K562 (cell line): Measurements from ENCODE around the gene P2RY6. TPM values are rescaled to one million over a fixed set of nuclear protein-coding genes. Genes with fewer than 3 reads are reported as not detected.
A peak's percentile ranks its signal among the peaks of the same experiment; 100 is the strongest.

Source experiments
- ATAC-seq: fragments of 200-7000 bp; cut with Tn5 transposase; 3 replicates; pipeline ENCODE4 v1.9.1; 2020; ENCODE audit warnings: moderate library complexity
- BruUV-seq: library from RNA; stranded (reverse); fragments of 400-500 nt; replicated peaks from 2 replicates; lab custom pipeline; 2021; lab: Mats Ljungman, UMichigan
- CTCF ChIA-PET: fragments of 300-600 bp; formaldehyde crosslinking; extraction: SDS; loops from one replicate; lab custom pipeline; 2021; ENCODE audit warnings: low intra/inter-chr PET ratio; lab: Yijun Ruan, JAX
- POLR2A ChIA-PET: fragments of 300-600, 350-650 bp; sonication (Branson Sonifier 250); formaldehyde crosslinking; extraction: SDS; loops from one replicate; lab custom pipeline; 2021; ENCODE audit warnings: antibody characterized with exemption, inconsistent platforms; lab: Yijun Ruan, JAX
- DNase-seq, 4 experiments: peaks; one replicate each; pipeline versions ENCODE4 v3.0.0 to v3.0.0-alpha.2; 2011 to 2018; ENCODE audit warnings: low spot score in 3 of 4, mixed read lengths in 3 of 4; ENCODE audit errors: extremely low read depth in 1 of 4
- FAIRE-seq: peaks from 2 replicates; lab custom pipeline; 2011; peaks lifted over from hg19 to GRCh38; lab: Jason Lieb, UNC
- H2AFZ ChIP-seq: 2 replicates; pipeline ENCODE4 v1.6.0; 2011; ENCODE audit warnings: low read depth, low read length, control low read depth, inconsistent platforms
- H3K27ac ChIP-seq: fragments of 200-600 bp; 3 replicates; pipeline ENCODE4 v1.8.0; 2011; ENCODE audit warnings: low read depth, mild to moderate bottlenecking, control low read depth, inconsistent platforms, low read length, moderate library complexity, mixed read lengths; ENCODE audit errors: extremely low read depth
- H3K27me3 ChIP-seq, 2 experiments: fragments of 300-600 bp in 1 of 2; 2 replicates in 1 of 2; 3 replicates in 1 of 2; pipeline versions ENCODE4 v1.6.0 to v1.8.0; 2011; ENCODE audit warnings: inconsistent platforms in 2 of 2, low read length in 2 of 2, mild to moderate bottlenecking in 1 of 2, mixed read lengths in 1 of 2, moderate library complexity in 1 of 2; ENCODE audit not compliant: control insufficient read depth in 2 of 2, insufficient read depth in 2 of 2
- H3K36me3 ChIP-seq: fragments of 300-600 bp; 3 replicates; pipeline ENCODE4 v1.8.0; 2011; ENCODE audit warnings: mild to moderate bottlenecking, low read length, inconsistent platforms; ENCODE audit not compliant: control insufficient read depth, insufficient read depth
- H3K4me1 ChIP-seq, 2 experiments: fragments of 200-600 bp in 1 of 2; replicated peaks in 1 of 2; 2 replicates in 1 of 2; 3 replicates in 1 of 2; pipeline versions ENCODE4 v1.5.1 to v1.8.0; 2011; ENCODE audit warnings: inconsistent platforms in 2 of 2, low read length in 2 of 2, mild to moderate bottlenecking in 1 of 2, mixed read lengths in 1 of 2, moderate library complexity in 1 of 2; ENCODE audit not compliant: control insufficient read depth in 2 of 2, insufficient read depth in 2 of 2
- H3K4me2 ChIP-seq: 2 replicates; pipeline ENCODE4 v1.6.1; 2011; ENCODE audit warnings: low read length, control low read depth, inconsistent platforms, mixed read lengths; ENCODE audit not compliant: insufficient read depth
- H3K4me3 ChIP-seq: fragments of 200-600 bp; sonication (generic), shearing (Covaris generic); 2 replicates; pipeline ENCODE4 v1.5.1; 2016; ENCODE audit warnings: control low read depth, inconsistent platforms
- H3K79me2 ChIP-seq: fragments of 200-600 bp; 3 replicates; pipeline ENCODE4 v1.8.0; 2011; ENCODE audit warnings: low read length, inconsistent platforms; ENCODE audit not compliant: control insufficient read depth, insufficient read depth
- H3K9ac ChIP-seq, 2 experiments: 2 replicates each; pipeline versions ENCODE4 v1.6.0 to v1.6.1; 2011; ENCODE audit warnings: low read depth in 2 of 2, low read length in 2 of 2, control low read depth in 1 of 2, inconsistent platforms in 1 of 2, mild to moderate bottlenecking in 1 of 2, mixed read lengths in 1 of 2; ENCODE audit not compliant: insufficient read depth in 1 of 2
- H3K9me1 ChIP-seq: one replicate; pipeline ENCODE4 v1.6.0; 2011; ENCODE audit warnings: inconsistent platforms, mild to moderate bottlenecking, low read length, moderate library complexity; ENCODE audit not compliant: control insufficient read depth, insufficient read depth
- H3K9me3 ChIP-seq: replicated peaks from 2 replicates; pipeline ENCODE4 v1.5.1; 2011; ENCODE audit warnings: low read depth, low read length, inconsistent platforms; ENCODE audit not compliant: control insufficient read depth, insufficient read depth
- H4K20me1 ChIP-seq: replicated peaks from 2 replicates; pipeline ENCODE4 v1.6.1; 2011; ENCODE audit warnings: low read length, inconsistent platforms, mixed read lengths; ENCODE audit not compliant: control insufficient read depth, insufficient read depth
- ARID2 ChIP-seq: fragments of 450-650 bp; IDR thresholded peaks from 2 replicates; pipeline ENCODE4 v1.6.1; 2017; ENCODE audit warnings: antibody characterized with exemption, mild to moderate bottlenecking
- C11orf30 ChIP-seq: fragments of 450-650 bp; IDR thresholded peaks from 2 replicates; pipeline ENCODE4 v1.6.1; 2016; ENCODE audit warnings: low read depth, mild to moderate bottlenecking
- EHMT2 ChIP-seq: fragments of 450-650 bp; IDR thresholded peaks from 2 replicates; pipeline ENCODE4 v1.6.1; 2018; ENCODE audit warnings: antibody characterized with exemption
- JUND ChIP-seq, 2 experiments: IDR thresholded peaks; 2 replicates in 1 of 2; 3 replicates in 1 of 2; pipeline ENCODE4 v1.6.1; 2011; ENCODE audit warnings: borderline replicate concordance in 2 of 2, low read depth in 2 of 2, low read length in 2 of 2, improper control_type of control experiment in 1 of 2, missing biosample characterization in 1 of 2, missing genetic modification characterization in 1 of 2, missing genetic modification reagents in 1 of 2
- KLF1 ChIP-seq: fragments of 450-650 bp; IDR thresholded peaks from 2 replicates; pipeline ENCODE4 v1.6.1; 2016; ENCODE audit warnings: missing genetic modification characterization, missing compliant biosample characterization
- NFXL1 ChIP-seq: fragments of 450-650 bp; formaldehyde crosslinking; IDR thresholded peaks from 2 replicates; pipeline ENCODE4 v1.4.0; 2021; ENCODE audit warnings: mild to moderate bottlenecking
- RBM39 ChIP-seq: fragments of 200-400 bp; formaldehyde crosslinking; optimal IDR thresholded peaks from 2 replicates; pipeline ENCODE3; 2018; ENCODE audit warnings: low read depth, low read length
- TAF9B ChIP-seq: fragments of 450-650 bp; IDR thresholded peaks from 2 replicates; pipeline ENCODE4 v1.6.1; 2018; ENCODE audit warnings: mild to moderate bottlenecking; ENCODE audit not compliant: partially characterized antibody
- ZNF586 ChIP-seq: fragments of 450-650 bp; formaldehyde crosslinking; conservative IDR thresholded peaks from 2 replicates; pipeline ENCODE4 v1.4.0; 2020; ENCODE audit warnings: mild to moderate bottlenecking, moderate library complexity
- ZNF766 ChIP-seq: fragments of 200-800 bp; sonication (Bioruptor generic); conservative IDR thresholded peaks from 2 replicates; pipeline ENCODE4 v1.6.1; 2016; ENCODE audit warnings: missing genetic modification characterization, missing compliant biosample characterization
- ZNF79 ChIP-seq: fragments of 250-450 bp; sonication (Bioruptor Pico); IDR thresholded peaks from 2 replicates; pipeline ENCODE4 v1.4.0; 2020; ENCODE audit warnings: low read depth, mild to moderate bottlenecking, moderate library complexity
- WGBS: fragments of 100-300 bp; shearing (Covaris generic); methylation state at CpG from one replicate; pipeline ENCODE4 v1.1.6; 2016; ENCODE audit warnings: low coverage, mixed read lengths; ENCODE audit not compliant: insufficient coverage; ENCODE audit errors: missing lambda C conversion rate; 5-methylcytosine and 5-hydroxymethylcytosine counted together
- in situ Hi-C: fragments of 300-500 bp; cut with MboI; formaldehyde crosslinking; loops from 4 replicates; pipeline ENCODE4 v1.15.0; 2018; ENCODE audit warnings: inconsistent platforms, mixed read lengths
- intact Hi-C: fragments of 100-400 bp; cut with micrococcal nuclease; formaldehyde crosslinking; loops from 2 replicates; pipeline ENCODE4 v1.14.2; 2022
- polyA plus RNA-seq, 8 experiments: library from polyadenylated mRNA; depleted of rRNA in 4 of 8; stranded (reverse) in 5 of 8; unstranded in 3 of 8; fragments of >200 nt; fragmentation: Nextera tagmentation in 2 of 8; fragmentation: Illumina TruSeq in 1 of 8; extraction: Ambion mirVana in 2 of 8; extraction: Trizol in 1 of 8; gene quantifications; 2 replicates each; pipeline versions ENCODE4 v1.2.1 to v1.2.3, GENCODE V29; 2011 to 2014; ENCODE audit warnings: inconsistent platforms in 1 of 8, missing spikeins in 1 of 8
- total RNA-seq, 7 experiments: library from RNA; depleted of rRNA in 6 of 7; stranded (reverse); fragments of >200 nt in 6 of 7; fragmentation: Illumina TruSeq in 2 of 7; extraction: Trizol in 2 of 7; gene quantifications; 2 replicates each; pipeline versions ENCODE4 v1.2.1 to v1.2.3, GENCODE V29; 2011 to 2021; ENCODE audit warnings: low replicate concordance in 1 of 7
- TF ChIP-seq, protein P1 (sequence below): fragments of 250-450 bp; sonication (Bioruptor Pico); IDR thresholded peaks from 2 replicates; pipeline ENCODE4 v1.4.0; 2020; ENCODE audit warnings: mild to moderate bottlenecking, moderate library complexity
- TF ChIP-seq, protein P2 (sequence below), 2 experiments: fragments of 200-800 bp in 1 of 2; sonication (Bioruptor generic) in 1 of 2; sonication (generic) in 1 of 2; formaldehyde crosslinking in 1 of 2; IDR thresholded peaks in 1 of 2; conservative IDR thresholded peaks in 1 of 2; 2 replicates each; pipeline versions ENCODE4 v1.5.0 to v1.6.1; 2016 to 2020; ENCODE audit warnings: missing compliant biosample characterization in 1 of 2, missing genetic modification characterization in 1 of 2, missing genetic modification reagents in 1 of 2
- TF ChIP-seq, protein P3 (sequence below): fragments of 250-450 bp; sonication (Bioruptor Pico); IDR thresholded peaks from 2 replicates; pipeline ENCODE4 v1.5.0; 2021
- TF ChIP-seq, protein P4 (sequence below): fragments of 200-800 bp; sonication (Bioruptor generic); IDR thresholded peaks from 2 replicates; pipeline ENCODE4 v1.6.1; 2017; ENCODE audit warnings: missing genetic modification characterization, missing compliant biosample characterization

Gene P2RY6
- total and polyA plus RNA-seq, 9 of the 15 experiments (the other 6 are each of a cell fraction or from before 2014, with no cell fraction given), result not detected

DNA sequence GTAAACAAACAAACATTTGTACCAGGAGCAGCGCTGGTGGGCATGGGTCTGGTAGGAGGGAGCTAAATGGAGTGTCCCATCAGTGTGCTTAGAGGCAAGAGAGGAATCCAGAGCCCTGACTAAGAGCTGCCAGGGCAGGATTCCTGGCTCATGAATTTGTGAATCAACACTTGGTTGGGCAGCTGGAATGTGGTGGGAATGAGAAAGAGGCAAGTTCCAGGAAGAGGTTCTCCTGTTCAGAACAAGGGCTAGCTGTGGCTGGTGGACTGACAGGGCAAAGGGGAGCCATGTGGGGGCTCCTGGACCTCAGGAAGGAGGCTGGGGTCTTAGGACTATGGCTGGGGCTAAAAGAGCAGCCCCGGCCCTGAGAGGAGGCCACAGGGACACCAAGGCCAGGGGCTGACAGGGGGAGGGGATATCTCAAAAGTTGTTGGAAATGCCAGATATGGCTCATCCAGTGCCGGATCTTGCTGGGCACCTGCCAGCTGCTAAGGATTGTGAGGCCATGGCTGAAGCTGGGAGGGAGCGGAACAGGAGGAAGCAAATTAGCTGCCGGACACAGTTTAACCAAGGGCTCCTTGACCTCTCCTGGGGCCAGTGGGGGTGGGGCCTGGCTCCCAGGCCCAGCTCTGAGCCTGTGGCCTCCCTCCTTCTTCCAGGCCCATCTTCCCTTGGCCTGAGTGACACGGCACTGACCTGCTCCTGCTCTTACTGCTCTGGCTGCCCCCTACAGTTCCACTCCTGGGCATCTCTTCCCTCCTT is 14.6 kb upstream of the P2RY6 start:
- TF ChIP-seq NFXL1 (CRISPR knock-in tag) (no peak), KLF1 (tag) (no peak), EHMT2 (no peak), TAF9B (no peak), ZNF586 (CRISPR knock-in tag) (no peak), ZNF79 (CRISPR knock-in tag) (no peak), ARID2 (no peak), JUND (IDR thresholded peaks at IDR 0.05; ENCODE audit: borderline replicate concordance, low read depth, low read length) (no peak), JUND (tag; IDR thresholded peaks at IDR 0.05; ENCODE audit: borderline replicate concordance, low read depth, low read length) (no peak), RBM39 (no peak), C11orf30 (no peak), ZNF766 (CRISPR knock-in tag) (no peak)
- TF ChIP-seq, protein P1, sequence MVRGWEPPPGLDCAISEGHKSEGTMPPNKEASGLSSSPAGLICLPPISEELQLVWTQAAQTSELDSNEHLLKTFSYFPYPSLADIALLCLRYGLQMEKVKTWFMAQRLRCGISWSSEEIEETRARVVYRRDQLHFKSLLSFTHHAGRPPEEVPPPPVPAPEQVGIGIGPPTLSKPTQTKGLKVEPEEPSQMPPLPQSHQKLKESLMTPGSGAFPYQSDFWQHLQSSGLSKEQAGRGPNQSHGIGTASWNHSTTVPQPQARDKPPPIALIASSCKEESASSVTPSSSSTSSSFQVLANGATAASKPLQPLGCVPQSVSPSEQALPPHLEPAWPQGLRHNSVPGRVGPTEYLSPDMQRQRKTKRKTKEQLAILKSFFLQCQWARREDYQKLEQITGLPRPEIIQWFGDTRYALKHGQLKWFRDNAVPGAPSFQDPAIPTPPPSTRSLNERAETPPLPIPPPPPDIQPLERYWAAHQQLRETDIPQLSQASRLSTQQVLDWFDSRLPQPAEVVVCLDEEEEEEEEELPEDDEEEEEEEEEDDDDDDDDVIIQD (CRISPR knock-in tag), result no peak
- TF ChIP-seq, protein P2, sequence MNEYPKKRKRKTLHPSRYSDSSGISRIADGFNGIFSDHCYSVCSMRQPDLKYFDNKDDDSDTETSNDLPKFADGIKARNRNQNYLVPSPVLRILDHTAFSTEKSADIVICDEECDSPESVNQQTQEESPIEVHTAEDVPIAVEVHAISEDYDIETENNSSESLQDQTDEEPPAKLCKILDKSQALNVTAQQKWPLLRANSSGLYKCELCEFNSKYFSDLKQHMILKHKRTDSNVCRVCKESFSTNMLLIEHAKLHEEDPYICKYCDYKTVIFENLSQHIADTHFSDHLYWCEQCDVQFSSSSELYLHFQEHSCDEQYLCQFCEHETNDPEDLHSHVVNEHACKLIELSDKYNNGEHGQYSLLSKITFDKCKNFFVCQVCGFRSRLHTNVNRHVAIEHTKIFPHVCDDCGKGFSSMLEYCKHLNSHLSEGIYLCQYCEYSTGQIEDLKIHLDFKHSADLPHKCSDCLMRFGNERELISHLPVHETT (CRISPR knock-in tag; conservative IDR thresholded peaks at IDR 0.05 in 1 of 2, IDR thresholded peaks at IDR 0.05 in 1 of 2), result no peak
- TF ChIP-seq, protein P3, sequence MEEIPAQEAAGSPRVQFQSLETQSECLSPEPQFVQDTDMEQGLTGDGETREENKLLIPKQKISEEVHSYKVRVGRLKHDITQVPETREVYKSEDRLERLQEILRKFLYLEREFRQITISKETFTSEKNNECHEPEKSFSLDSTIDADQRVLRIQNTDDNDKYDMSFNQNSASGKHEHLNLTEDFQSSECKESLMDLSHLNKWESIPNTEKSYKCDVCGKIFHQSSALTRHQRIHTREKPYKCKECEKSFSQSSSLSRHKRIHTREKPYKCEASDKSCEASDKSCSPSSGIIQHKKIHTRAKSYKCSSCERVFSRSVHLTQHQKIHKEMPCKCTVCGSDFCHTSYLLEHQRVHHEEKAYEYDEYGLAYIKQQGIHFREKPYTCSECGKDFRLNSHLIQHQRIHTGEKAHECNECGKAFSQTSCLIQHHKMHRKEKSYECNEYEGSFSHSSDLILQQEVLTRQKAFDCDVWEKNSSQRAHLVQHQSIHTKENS (CRISPR knock-in tag), result no peak
- TF ChIP-seq, protein P4, sequence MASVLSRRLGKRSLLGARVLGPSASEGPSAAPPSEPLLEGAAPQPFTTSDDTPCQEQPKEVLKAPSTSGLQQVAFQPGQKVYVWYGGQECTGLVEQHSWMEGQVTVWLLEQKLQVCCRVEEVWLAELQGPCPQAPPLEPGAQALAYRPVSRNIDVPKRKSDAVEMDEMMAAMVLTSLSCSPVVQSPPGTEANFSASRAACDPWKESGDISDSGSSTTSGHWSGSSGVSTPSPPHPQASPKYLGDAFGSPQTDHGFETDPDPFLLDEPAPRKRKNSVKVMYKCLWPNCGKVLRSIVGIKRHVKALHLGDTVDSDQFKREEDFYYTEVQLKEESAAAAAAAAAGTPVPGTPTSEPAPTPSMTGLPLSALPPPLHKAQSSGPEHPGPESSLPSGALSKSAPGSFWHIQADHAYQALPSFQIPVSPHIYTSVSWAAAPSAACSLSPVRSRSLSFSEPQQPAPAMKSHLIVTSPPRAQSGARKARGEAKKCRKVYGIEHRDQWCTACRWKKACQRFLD (CRISPR knock-in tag), result no peak
- Histone ChIP-seq H3K9me1 (no peaks in the 10 kb centered on the region), H4K20me1 (no peaks in the 10 kb centered on the region), H3K4me1 (no peaks in the 10 kb centered on the region), H3K4me3 (no peak overlapping the region), H3K9ac (no peak overlapping the region; a peak in 1 of 4 replicates), H3K79me2 (no peaks in the 10 kb centered on the region), H3K9me3 (no peaks in the 10 kb centered on the region), H3K36me3 (no peaks in the 10 kb centered on the region), H3K27me3 (peaks cover 3 to 4% of the 10 kb centered on the region in 2 experiments; a peak in 3 of 5 replicates), H3K4me2 (no peak overlapping the region), H2AFZ (no peak overlapping the region), H3K27ac (no peak overlapping the region)
- ChIA-PET POLR2A (interaction anchor here (0.6 to 0.9 kb wide), 3 partner anchors 9 to 236 kb away, joined by 4 to 5 read pairs (median 4); no protein-coding TSS in a partner anchor), CTCF (no interaction called here)
- intact Hi-C loops (no loop called here), in situ Hi-C loops (no loop called here)
- FAIRE-seq, result no peak
- no peak for DNase-seq
- no TSS peak for BruUV-seq
- WGBS, result 23% methylated on average over 5 of the region's 6 CpGs
- peak; percentile 46; the same call in 2 of the 3 replicates for ATAC-seq
